GM12878 (cell line): ENCODE measurements around the gene SAMHD1. TPM values are rescaled to one million over a fixed set of nuclear protein-coding genes. Genes with fewer than 3 reads are reported as not detected.

Experiments used
- ATAC-seq: fragments of 200-7000 bp; cut with Tn5 transposase; 3 replicates; pipeline ENCODE4 v1.9.1; 2020; ENCODE audit warnings: mild to moderate bottlenecking, moderate library complexity
- BruUV-seq: library from RNA; stranded (reverse); fragments of 400-500 nt; replicated peaks from 2 replicates; lab custom pipeline; 2021; lab: Mats Ljungman, UMichigan
- CTCF ChIA-PET: fragments of 300-600 bp; sonication (Branson Sonifier 250); formaldehyde crosslinking; extraction: SDS; loops from one replicate; lab custom pipeline; 2021; ENCODE audit warnings: inconsistent platforms; lab: Yijun Ruan, JAX
- POLR2A ChIA-PET: fragments of 350-600 bp; formaldehyde crosslinking; extraction: SDS; loops from one replicate; lab custom pipeline; 2021; ENCODE audit warnings: inconsistent platforms; lab: Charles Lee
- RAD21 ChIA-PET: fragments of 300-600 bp; sonication (Branson Sonifier 250); formaldehyde crosslinking; loops from one replicate; lab custom pipeline; 2023; ENCODE audit warnings: antibody characterized with exemption; ENCODE audit not compliant: unreplicated experiment; lab: Charles Lee
- SMC1A ChIA-PET: fragments of 300-600 bp; sonication (Branson Sonifier 250); formaldehyde crosslinking; loops from one replicate; lab custom pipeline; 2023; ENCODE audit not compliant: unreplicated experiment, uncharacterized antibody; lab: Charles Lee
- DNase-seq: peaks from one replicate; pipeline ENCODE4 v3.0.0-alpha.2; 2011; ENCODE audit warnings: low read depth, low spot score
- FAIRE-seq: peaks from 3 replicates; lab custom pipeline; 2011; peaks lifted over from hg19 to GRCh38; lab: Jason Lieb, UNC
- H2AFZ ChIP-seq: 2 replicates; pipeline ENCODE4 v1.6.0; 2011; ENCODE audit warnings: low read depth, low read length, control low read depth; ENCODE audit not compliant: control insufficient read depth
- H3K27ac ChIP-seq: 2 replicates; pipeline ENCODE4 v1.5.1; 2011; ENCODE audit warnings: control low read depth; ENCODE audit not compliant: control insufficient read depth, insufficient read depth
- H3K27me3 ChIP-seq, 2 experiments: replicated peaks in 1 of 2; 2 replicates each; pipeline versions ENCODE4 v1.6.0 to v1.6.1; 2011; ENCODE audit warnings: low read length in 1 of 2; ENCODE audit not compliant: control insufficient read depth in 2 of 2, insufficient read depth in 2 of 2
- H3K36me3 ChIP-seq, 2 experiments: 2 replicates each; pipeline ENCODE4 v1.5.1; 2011; ENCODE audit warnings: low read length in 1 of 2; ENCODE audit not compliant: control insufficient read depth in 2 of 2, insufficient read depth in 2 of 2
- H3K4me1 ChIP-seq: 2 replicates; pipeline ENCODE4 v1.6.1; 2011; ENCODE audit warnings: mild to moderate bottlenecking, low read length, moderate library complexity, mixed read lengths; ENCODE audit not compliant: control insufficient read depth, insufficient read depth
- H3K4me2 ChIP-seq: 2 replicates; pipeline ENCODE4 v1.6.0; 2011; ENCODE audit warnings: control low read depth; ENCODE audit not compliant: control insufficient read depth, insufficient read depth
- H3K4me3 ChIP-seq: fragments of 200-600 bp; sonication (generic); 2 replicates; pipeline ENCODE4 v1.5.1; 2016
- H3K79me2 ChIP-seq: 2 replicates; pipeline ENCODE4 v1.6.0; 2011; ENCODE audit warnings: low read length; ENCODE audit not compliant: control insufficient read depth, insufficient read depth
- H3K9ac ChIP-seq: 2 replicates; pipeline ENCODE4 v1.8.0; 2011; ENCODE audit warnings: low read length, control low read depth, mixed read lengths; ENCODE audit not compliant: control insufficient read depth, insufficient read depth
- H3K9me3 ChIP-seq: replicated peaks from 3 replicates; pipeline ENCODE4 v1.5.1; 2011; ENCODE audit warnings: mild to moderate bottlenecking, low read length; ENCODE audit not compliant: control insufficient read depth, insufficient read depth
- H4K20me1 ChIP-seq: 2 replicates; pipeline ENCODE4 v1.6.0; 2011; ENCODE audit not compliant: control insufficient read depth, insufficient read depth
- POLR2A ChIP-seq: IDR thresholded peaks from 2 replicates; pipeline ENCODE4 v1.6.1; 2011; ENCODE audit warnings: low read depth, mild to moderate bottlenecking, low read length
- RB1 ChIP-seq: fragments of 450-650 bp; formaldehyde crosslinking; IDR thresholded peaks from 2 replicates; pipeline ENCODE4 v1.6.1; 2017; ENCODE audit warnings: mild to moderate bottlenecking, borderline replicate concordance
- SMARCA5 ChIP-seq: fragments of 450-650 bp; IDR thresholded peaks from 2 replicates; pipeline ENCODE4 v1.6.1; 2017; ENCODE audit warnings: mild to moderate bottlenecking
- WGBS: methylation state at CpG from one replicate; pipeline ENCODE4 v1.1.6; 2016; ENCODE audit warnings: low lambda C conversion rate; ENCODE audit not compliant: insufficient replicate concordance, insufficient coverage; ENCODE audit errors: missing lambda C conversion rate; 5-methylcytosine and 5-hydroxymethylcytosine counted together
- in situ Hi-C: fragments of 300-500 bp; cut with MboI; formaldehyde crosslinking; loops from 9 replicates; pipeline ENCODE4 v1.14.3; 2018; ENCODE audit warnings: mixed read lengths
- intact Hi-C: fragments of 100-400 bp; cut with micrococcal nuclease; formaldehyde crosslinking; loops from one replicate; pipeline ENCODE4 v1.14.2; 2022; ENCODE audit not compliant: unreplicated experiment
- polyA plus RNA-seq, 11 experiments: library from polyadenylated mRNA; depleted of rRNA in 4 of 11; unstranded in 6 of 11; stranded (reverse) in 5 of 11; fragments of >200 nt; fragmentation: Nextera tagmentation in 4 of 11; fragmentation: Illumina TruSeq in 1 of 11; extraction: Ambion mirVana in 4 of 11; extraction: Trizol in 1 of 11; gene quantifications; 1 replicate in 1 of 11; 2 replicates in 10 of 11; pipeline versions ENCODE4 v1.2.1 to v1.2.3, GENCODE V29; 2011 to 2016; ENCODE audit warnings: inconsistent platforms in 2 of 11, missing spikeins in 2 of 11, low read depth in 1 of 11
- total RNA-seq, 4 experiments: library from RNA; depleted of rRNA in 3 of 4; stranded (reverse); fragments of >200 nt in 3 of 4; fragmentation: Illumina TruSeq in 1 of 4; extraction: Trizol in 1 of 4; gene quantifications; 2 replicates each; pipeline versions ENCODE4 v1.2.1 to v1.2.3, GENCODE V29; 2013 to 2021
- TF ChIP-seq, protein P1 (sequence below): fragments of 450-650 bp; IDR thresholded peaks from 2 replicates; pipeline ENCODE4 v1.6.1; 2017; ENCODE audit warnings: mild to moderate bottlenecking, moderate library complexity
- TF ChIP-seq, protein P2 (sequence below): fragments of 450-650 bp; conservative IDR thresholded peaks from 2 replicates; pipeline ENCODE4 v1.6.1; 2017; ENCODE audit warnings: mild to moderate bottlenecking, moderate library complexity
- TF ChIP-seq, protein P3 (sequence below): fragments of 450-650 bp; IDR thresholded peaks from 2 replicates; pipeline ENCODE4 v1.6.1; 2017; ENCODE audit warnings: antibody characterized with exemption, mild to moderate bottlenecking, moderate library complexity

Gene SAMHD1
- total and polyA plus RNA-seq, 10 of the 15 experiments (the other 5 are each of a cell fraction or from before 2014, with no cell fraction given), result 20.5 to 47.9 (median 38.8) TPM

DNA sequence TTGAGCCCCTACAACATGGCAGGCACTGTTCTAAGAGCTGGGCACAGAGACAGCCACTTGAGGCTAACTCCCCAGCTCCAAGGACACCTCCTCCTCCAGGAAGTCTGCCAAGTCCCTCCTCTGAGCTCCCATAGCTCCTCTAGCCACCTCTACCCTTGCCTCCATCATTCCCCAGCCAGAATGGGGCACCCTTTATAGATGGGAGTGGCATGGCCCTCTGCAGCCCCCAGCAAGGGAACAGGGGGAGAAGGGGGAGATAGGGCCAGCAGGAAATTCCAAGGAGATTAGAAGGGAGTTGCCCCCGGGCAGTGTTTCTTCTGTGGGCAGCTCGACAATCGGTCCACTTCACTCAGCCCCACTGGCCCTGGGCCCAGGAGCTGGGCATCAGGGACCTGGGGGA lies 95.3 kb downstream of the SAMHD1 start:
- H3K79me2 ChIP-seq, result peaks cover 2% of the 10 kb centered on the region; the same call in 1 of the 2 replicates
- 97% methylated on average over 3 of the region's 3 CpGs for WGBS
- TF ChIP-seq POLR2A (0 out of 2 replicates have a peak, but pooled peaks have one; percentile 5), RB1 (no peak), SMARCA5 (no peak)
- TF ChIP-seq, protein P1, sequence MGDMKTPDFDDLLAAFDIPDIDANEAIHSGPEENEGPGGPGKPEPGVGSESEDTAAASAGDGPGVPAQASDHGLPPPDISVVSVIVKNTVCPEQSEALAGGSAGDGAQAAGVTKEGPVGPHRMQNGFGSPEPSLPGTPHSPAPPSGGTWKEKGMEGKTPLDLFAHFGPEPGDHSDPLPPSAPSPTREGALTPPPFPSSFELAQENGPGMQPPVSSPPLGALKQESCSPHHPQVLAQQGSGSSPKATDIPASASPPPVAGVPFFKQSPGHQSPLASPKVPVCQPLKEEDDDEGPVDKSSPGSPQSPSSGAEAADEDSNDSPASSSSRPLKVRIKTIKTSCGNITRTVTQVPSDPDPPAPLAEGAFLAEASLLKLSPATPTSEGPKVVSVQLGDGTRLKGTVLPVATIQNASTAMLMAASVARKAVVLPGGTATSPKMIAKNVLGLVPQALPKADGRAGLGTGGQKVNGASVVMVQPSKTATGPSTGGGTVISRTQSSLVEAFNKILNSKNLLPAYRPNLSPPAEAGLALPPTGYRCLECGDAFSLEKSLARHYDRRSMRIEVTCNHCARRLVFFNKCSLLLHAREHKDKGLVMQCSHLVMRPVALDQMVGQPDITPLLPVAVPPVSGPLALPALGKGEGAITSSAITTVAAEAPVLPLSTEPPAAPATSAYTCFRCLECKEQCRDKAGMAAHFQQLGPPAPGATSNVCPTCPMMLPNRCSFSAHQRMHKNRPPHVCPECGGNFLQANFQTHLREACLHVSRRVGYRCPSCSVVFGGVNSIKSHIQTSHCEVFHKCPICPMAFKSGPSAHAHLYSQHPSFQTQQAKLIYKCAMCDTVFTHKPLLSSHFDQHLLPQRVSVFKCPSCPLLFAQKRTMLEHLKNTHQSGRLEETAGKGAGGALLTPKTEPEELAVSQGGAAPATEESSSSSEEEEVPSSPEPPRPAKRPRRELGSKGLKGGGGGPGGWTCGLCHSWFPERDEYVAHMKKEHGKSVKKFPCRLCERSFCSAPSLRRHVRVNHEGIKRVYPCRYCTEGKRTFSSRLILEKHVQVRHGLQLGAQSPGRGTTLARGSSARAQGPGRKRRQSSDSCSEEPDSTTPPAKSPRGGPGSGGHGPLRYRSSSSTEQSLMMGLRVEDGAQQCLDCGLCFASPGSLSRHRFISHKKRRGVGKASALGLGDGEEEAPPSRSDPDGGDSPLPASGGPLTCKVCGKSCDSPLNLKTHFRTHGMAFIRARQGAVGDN, result no peak
- TF ChIP-seq, protein P2, sequence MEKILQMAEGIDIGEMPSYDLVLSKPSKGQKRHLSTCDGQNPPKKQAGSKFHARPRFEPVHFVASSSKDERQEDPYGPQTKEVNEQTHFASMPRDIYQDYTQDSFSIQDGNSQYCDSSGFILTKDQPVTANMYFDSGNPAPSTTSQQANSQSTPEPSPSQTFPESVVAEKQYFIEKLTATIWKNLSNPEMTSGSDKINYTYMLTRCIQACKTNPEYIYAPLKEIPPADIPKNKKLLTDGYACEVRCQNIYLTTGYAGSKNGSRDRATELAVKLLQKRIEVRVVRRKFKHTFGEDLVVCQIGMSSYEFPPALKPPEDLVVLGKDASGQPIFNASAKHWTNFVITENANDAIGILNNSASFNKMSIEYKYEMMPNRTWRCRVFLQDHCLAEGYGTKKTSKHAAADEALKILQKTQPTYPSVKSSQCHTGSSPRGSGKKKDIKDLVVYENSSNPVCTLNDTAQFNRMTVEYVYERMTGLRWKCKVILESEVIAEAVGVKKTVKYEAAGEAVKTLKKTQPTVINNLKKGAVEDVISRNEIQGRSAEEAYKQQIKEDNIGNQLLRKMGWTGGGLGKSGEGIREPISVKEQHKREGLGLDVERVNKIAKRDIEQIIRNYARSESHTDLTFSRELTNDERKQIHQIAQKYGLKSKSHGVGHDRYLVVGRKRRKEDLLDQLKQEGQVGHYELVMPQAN, result no peak
- TF ChIP-seq, protein P3, sequence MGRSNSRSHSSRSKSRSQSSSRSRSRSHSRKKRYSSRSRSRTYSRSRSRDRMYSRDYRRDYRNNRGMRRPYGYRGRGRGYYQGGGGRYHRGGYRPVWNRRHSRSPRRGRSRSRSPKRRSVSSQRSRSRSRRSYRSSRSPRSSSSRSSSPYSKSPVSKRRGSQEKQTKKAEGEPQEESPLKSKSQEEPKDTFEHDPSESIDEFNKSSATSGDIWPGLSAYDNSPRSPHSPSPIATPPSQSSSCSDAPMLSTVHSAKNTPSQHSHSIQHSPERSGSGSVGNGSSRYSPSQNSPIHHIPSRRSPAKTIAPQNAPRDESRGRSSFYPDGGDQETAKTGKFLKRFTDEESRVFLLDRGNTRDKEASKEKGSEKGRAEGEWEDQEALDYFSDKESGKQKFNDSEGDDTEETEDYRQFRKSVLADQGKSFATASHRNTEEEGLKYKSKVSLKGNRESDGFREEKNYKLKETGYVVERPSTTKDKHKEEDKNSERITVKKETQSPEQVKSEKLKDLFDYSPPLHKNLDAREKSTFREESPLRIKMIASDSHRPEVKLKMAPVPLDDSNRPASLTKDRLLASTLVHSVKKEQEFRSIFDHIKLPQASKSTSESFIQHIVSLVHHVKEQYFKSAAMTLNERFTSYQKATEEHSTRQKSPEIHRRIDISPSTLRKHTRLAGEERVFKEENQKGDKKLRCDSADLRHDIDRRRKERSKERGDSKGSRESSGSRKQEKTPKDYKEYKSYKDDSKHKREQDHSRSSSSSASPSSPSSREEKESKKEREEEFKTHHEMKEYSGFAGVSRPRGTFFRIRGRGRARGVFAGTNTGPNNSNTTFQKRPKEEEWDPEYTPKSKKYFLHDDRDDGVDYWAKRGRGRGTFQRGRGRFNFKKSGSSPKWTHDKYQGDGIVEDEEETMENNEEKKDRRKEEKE, result no peak
- BruUV-seq, result no TSS peak
- intact Hi-C loops (no loop called here), in situ Hi-C loops (no loop called here)
- H3K9me3 ChIP-seq, result no peaks in the 10 kb centered on the region
- ChIA-PET POLR2A (interaction anchor here (2.6 to 12.4 kb wide), 3 partner anchors 10 to 20 kb away, joined by 9 to 114 read pairs (median 14); no protein-coding TSS in a partner anchor), SMC1A (interaction anchor here (0.6 to 13.5 kb wide), 7 partner anchors 7 to 41 kb away, joined by 3 to 105 read pairs (median 5); a partner anchor contains a TSS), RAD21 (interaction anchor here (0.6 to 9.7 kb wide), 2 partner anchors 18 to 27 kb away, joined by 3 to 215 read pairs; no protein-coding TSS in a partner anchor), CTCF (interaction anchor here (0.9 to 25.3 kb wide), 3 partner anchors 11 to 30 kb away, joined by 3 to 349 read pairs (median 6); no protein-coding TSS in a partner anchor)
- H3K9ac ChIP-seq, result no peak overlapping the region
- H3K27ac ChIP-seq, result no peak overlapping the region
- H3K4me2 ChIP-seq, result no peak overlapping the region
- no peak overlapping the region for H2AFZ ChIP-seq
- ATAC-seq (no peak), DNase-seq (no peak), FAIRE-seq (no peak)
- H3K4me1 ChIP-seq, result peaks cover 21% of the 10 kb centered on the region
- H3K4me3 ChIP-seq, result no peak overlapping the region
- H3K36me3 ChIP-seq, result no peaks in the 10 kb centered on the region; a peak in 1 of 4 replicates
- no peaks in the 10 kb centered on the region for H4K20me1 ChIP-seq
- H3K27me3 ChIP-seq, result no peaks in the 10 kb centered on the region
